BJ (cell line): ENCODE results near the gene CDK12. TPM values are rescaled to one million over a fixed set of nuclear protein-coding genes. Genes with fewer than 3 reads are reported as not detected.

Experiments
- CTCF ChIA-PET: fragments of 350-600 bp; formaldehyde crosslinking; extraction: SDS; loops from one replicate; lab custom pipeline; 2021; ENCODE audit warnings: antibody characterized with exemption, inconsistent platforms; lab: Yijun Ruan, JAX
- POLR2A ChIA-PET: fragments of 300-600 bp; sonication (Branson Sonifier 250); formaldehyde crosslinking; extraction: SDS; loops from one replicate; lab custom pipeline; 2021; ENCODE audit warnings: antibody characterized with exemption; lab: Charles Lee
- DNase-seq: peaks from one replicate; pipeline ENCODE4 v3.0.0-alpha.2; 2011; ENCODE audit warnings: low read depth
- H3K27me3 ChIP-seq: 2 replicates; pipeline ENCODE4 v1.6.0; 2011; ENCODE audit warnings: low read length; ENCODE audit not compliant: control insufficient read depth, insufficient read depth
- H3K36me3 ChIP-seq: 2 replicates; pipeline ENCODE4 v1.5.1; 2011; ENCODE audit warnings: low read length; ENCODE audit not compliant: control insufficient read depth, insufficient read depth
- H3K4me3 ChIP-seq: 2 replicates; pipeline ENCODE4 v1.5.1; 2011; ENCODE audit warnings: low read depth, mild to moderate bottlenecking, control low read depth, low read length
- polyA plus RNA-seq: library from polyadenylated mRNA; depleted of rRNA; stranded (reverse); fragments of >200 nt; gene quantifications from 2 replicates; pipeline ENCODE4 v1.2.3, GENCODE V29; 2011
- TF ChIP-seq, protein P1 (sequence below): IDR thresholded peaks from 2 replicates; pipeline ENCODE4 v1.5.1; 2011; ENCODE audit warnings: low read depth, mild to moderate bottlenecking, control low read depth, inconsistent platforms, low read length, moderate library complexity; ENCODE audit not compliant: insufficient read depth

CDK12 gene
- polyA plus RNA-seq, 1 experiment = 16.6 TPM

DNA sequence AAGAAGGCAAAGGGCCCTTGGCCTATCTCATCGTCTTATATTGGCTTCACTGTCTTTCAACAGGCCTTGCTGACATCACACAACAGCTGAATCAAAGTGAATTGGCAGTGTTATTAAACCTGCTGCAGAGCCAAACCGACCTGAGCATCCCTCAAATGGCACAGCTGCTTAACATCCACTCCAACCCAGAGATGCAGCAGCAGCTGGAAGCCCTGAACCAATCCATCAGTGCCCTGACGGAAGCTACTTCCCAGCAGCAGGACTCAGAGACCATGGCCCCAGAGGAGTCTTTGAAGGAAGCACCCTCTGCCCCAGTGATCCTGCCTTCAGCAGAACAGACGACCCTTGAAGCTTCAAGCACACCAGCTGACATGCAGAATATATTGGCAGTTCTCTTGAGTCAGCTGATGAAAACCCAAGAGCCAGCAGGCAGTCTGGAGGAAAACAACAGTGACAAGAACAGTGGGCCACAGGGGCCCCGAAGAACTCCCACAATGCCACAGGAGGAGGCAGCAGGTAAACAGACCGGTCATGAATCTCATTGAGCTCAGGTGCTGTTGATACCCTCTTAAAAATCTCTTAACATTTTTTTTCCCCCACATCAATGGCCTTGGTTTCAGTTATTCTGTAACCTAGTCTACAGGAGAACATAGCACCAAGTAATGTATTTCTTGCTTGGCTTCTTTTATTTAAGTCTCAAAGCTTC, 64.7 kb downstream of the CDK12 start:
- ChIA-PET CTCF (interaction anchor here (1.0 kb wide), 1 partner anchor 15 kb away, joined by 3 read pairs; no protein-coding TSS in a partner anchor), POLR2A (interaction anchor here (0.6 kb wide), 1 partner anchor 25 kb away, joined by 4 read pairs; no protein-coding TSS in a partner anchor)
- DNase-seq = no peak

GRCh38 chr17:39527220-39527813, 66.0 kb downstream of the CDK12 start:
- H3K36me3 ChIP-seq = peaks cover 19% of the 10 kb centered on the region
- ChIA-PET POLR2A (no interaction called here), CTCF (interaction anchor here (0.6 to 1.8 kb wide), 6 partner anchors 8 to 945 kb away, joined by 3 to 6 read pairs (median 4); no protein-coding TSS in a partner anchor)

More for the DNA sequence above, 64.7 kb downstream of the CDK12 start:
- TF ChIP-seq, protein P1, sequence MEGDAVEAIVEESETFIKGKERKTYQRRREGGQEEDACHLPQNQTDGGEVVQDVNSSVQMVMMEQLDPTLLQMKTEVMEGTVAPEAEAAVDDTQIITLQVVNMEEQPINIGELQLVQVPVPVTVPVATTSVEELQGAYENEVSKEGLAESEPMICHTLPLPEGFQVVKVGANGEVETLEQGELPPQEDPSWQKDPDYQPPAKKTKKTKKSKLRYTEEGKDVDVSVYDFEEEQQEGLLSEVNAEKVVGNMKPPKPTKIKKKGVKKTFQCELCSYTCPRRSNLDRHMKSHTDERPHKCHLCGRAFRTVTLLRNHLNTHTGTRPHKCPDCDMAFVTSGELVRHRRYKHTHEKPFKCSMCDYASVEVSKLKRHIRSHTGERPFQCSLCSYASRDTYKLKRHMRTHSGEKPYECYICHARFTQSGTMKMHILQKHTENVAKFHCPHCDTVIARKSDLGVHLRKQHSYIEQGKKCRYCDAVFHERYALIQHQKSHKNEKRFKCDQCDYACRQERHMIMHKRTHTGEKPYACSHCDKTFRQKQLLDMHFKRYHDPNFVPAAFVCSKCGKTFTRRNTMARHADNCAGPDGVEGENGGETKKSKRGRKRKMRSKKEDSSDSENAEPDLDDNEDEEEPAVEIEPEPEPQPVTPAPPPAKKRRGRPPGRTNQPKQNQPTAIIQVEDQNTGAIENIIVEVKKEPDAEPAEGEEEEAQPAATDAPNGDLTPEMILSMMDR = no peak
- H3K4me3 ChIP-seq = no peak overlapping the region
- no peaks in the 10 kb centered on the region for H3K27me3 ChIP-seq
- H3K36me3 ChIP-seq = peaks cover 17% of the 10 kb centered on the region

DNA sequence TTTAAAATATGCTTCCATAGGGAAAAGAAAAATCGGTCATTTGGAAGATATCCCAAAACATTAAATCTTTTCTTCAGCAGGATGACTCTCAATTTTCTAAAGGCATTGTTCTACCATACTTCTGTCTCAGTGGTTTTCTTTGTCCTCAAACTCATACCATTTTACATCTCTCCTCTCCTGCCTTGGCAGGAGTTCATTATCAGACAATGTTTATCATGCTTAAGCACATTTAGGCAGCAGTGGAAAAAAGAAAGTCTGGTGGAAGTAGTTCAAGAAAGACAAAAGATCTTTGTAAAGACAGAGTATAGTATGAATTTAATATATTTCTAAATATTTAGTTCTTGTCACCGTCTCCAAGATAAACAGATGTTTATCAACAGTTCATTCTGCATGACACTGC, 68.2 kb downstream of the CDK12 start:
- POLR2A ChIA-PET = no interaction called here
- Histone ChIP-seq H3K36me3 (peaks cover 18% of the 10 kb centered on the region), H3K4me3 (no peak overlapping the region), H3K27me3 (no peaks in the 10 kb centered on the region)
- DNase-seq = no peak
- TF ChIP-seq, protein P1 = no peak
- CTCF ChIA-PET = interaction anchor here (0.9 to 1.7 kb wide), 2 partner anchors 10 to 18 kb away, joined by 3 to 5 read pairs; no protein-coding TSS in a partner anchor

More at GRCh38 chr17:39527220-39527813, 66.0 kb downstream of the CDK12 start:
- DNase-seq = no peak
- TF ChIP-seq, protein P1 = peak; percentile 46
- no peak overlapping the region for H3K4me3 ChIP-seq
- H3K27me3 ChIP-seq = no peaks in the 10 kb centered on the region

- CTCF ChIA-PET = interaction anchor here (1.8 kb wide), 1 partner anchor 9 kb away, joined by 4 read pairs; no protein-coding TSS in a partner anchor
- Histone ChIP-seq H3K4me3 (no peak overlapping the region), H3K36me3 (peaks cover 14% of the 10 kb centered on the region), H3K27me3 (no peaks in the 10 kb centered on the region)
- TF ChIP-seq, protein P1 = no peak
- no peak for DNase-seq
- POLR2A ChIA-PET = no interaction called here
Measured at GRCh38 chr17:39530513-39530912, 69.2 kb downstream of the CDK12 start.

- Histone ChIP-seq H3K4me3 (no peak overlapping the region), H3K27me3 (no peaks in the 10 kb centered on the region), H3K36me3 (peaks cover 9% of the 10 kb centered on the region)
- TF ChIP-seq, protein P1 = no peak
- ChIA-PET CTCF (interaction anchor here (1.8 kb wide), 1 partner anchor 10 kb away, joined by 4 read pairs; no protein-coding TSS in a partner anchor), POLR2A (no interaction called here)
- DNase-seq = no peak
Measured at GRCh38 chr17:39531252-39531651, 70.0 kb downstream of the CDK12 start.
